GM11168 (cell line): Measurements from ENCODE around the gene PIBF1.

Source experiments
- in situ Hi-C: fragments of 300-500 bp; cut with MboI; formaldehyde crosslinking; loops from one replicate; pipeline ENCODE4 v1.12.0; 2022; ENCODE audit warnings: low sequenced_read_pairs; ENCODE audit not compliant: unreplicated experiment

PIBF1 gene

DNA sequence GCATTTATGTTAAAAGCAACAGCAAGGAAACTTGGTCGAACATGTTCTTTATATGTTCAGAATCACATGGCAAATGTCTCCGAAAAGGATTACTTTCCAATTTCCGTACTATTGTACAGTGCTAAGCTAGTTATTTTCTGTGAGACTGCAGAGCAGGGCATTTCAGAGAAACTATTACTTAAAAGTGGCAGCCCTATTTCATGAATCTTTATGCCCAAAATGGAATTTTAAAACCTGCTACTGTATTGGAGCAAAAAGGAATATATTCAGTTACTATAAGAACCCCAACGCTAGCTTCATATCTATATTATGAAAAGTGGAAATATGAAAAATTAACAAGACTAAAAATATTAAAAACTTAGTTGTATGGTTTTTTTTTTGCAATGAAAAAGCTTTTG lies 274.6 kb downstream of the PIBF1 start:
- in situ Hi-C loops, result no loop called here

DNA sequence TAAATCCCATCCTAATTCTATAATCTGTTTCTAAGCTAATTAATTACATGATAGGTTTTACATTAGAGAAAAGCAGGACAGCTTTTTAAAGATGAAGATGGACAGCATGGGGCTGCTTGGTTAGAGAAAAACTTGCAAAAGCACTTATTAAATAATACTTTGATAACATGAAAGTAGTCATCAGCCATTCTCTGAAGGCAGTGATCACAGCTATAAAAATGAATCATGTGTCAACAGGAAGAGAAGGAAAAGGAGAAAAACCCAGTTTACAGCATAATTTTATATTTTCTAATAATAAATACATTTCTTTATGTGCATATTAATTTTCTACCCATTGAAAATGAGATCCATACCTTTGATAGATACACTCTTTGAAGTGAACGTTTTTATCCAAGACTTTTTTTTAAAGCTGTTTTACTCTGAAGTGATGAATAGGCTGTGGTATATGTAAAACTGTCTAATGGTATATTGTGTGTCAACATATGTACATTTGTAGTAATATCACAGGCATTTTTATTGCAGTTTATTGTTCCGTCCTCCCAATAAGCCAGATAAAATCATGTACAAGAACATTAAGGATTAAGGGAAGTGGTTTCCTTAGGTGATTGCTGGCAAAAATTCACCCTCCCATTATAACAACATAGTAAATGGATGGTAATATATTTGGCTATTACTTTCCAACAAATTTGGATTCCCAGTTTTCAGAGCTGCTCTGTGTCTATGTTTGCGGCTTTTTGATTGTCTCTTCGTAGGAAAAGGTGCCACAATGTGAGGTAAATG lies 275.5 kb downstream of the PIBF1 start:
- in situ Hi-C loops, result no loop called here

DNA sequence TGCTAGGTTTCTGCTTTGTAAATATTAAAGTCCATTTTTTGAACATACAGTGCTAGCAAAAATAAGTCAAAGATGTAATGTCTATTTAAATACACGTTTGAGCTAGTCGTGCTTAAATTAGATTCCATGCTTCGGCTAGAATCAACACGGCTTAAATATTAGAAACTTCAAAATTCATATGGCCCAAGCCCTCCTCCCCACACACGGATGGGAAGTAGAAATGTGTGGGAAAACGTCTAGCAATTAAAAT lies 276.1 kb downstream of the PIBF1 start:
- in situ Hi-C loops, result no loop called here

DNA sequence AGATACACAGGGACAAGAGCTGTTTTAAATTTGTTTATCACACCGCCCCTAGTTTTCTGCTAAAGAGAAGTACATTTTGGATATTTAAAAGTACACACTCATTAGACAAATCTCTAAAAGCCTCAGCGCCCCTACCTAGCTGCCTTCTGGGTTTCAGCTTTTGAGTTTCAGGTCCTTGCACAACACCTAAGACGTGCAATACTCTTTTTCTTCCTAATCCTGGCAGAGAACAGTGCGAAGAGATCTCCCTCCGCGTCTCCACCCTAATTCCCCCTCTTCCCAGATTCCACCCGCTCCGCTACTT lies 276.5 kb downstream of the PIBF1 start:
- in situ Hi-C loops, result no loop called here

DNA sequence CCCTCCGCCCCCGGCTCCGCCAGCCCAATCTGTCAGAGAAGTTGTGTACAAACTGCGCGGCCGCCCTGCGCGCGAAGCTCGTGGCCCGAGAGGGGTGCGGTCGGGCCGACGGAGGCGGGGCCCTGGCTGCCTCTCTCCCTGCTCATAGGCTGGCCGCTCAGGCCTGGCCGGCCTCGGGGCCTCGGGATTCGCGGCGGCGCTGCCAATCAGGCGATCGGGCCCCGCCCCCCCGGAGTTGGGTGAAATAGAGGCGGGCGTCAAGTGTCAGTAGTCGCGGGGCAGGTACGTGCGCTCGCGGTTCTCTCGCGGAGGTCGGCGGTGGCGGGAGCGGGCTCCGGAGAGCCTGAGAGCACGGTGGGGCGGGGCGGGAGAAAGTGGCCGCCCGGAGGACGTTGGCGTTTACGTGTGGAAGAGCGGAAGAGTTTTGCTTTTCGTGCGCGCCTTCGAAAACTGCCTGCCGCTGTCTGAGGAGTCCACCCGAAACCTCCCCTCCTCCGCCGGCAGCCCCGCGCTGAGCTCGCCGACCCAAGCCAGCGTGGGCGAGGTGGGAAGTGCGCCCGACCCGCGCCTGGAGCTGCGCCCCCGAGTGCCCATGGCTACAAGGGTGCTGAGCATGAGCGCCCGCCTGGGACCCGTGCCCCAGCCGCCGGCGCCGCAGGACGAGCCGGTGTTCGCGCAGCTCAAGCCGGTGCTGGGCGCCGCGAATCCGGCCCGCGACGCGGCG lies 277.0 kb downstream of the PIBF1 start, which contains the start of gene KLF5:
KLF5 (plus strand) TSS at position 270 of the 724 bp plus-strand sequence; CDS start at position 593, 323 bp downstream.
- in situ Hi-C loops, result no loop called here

DNA sequence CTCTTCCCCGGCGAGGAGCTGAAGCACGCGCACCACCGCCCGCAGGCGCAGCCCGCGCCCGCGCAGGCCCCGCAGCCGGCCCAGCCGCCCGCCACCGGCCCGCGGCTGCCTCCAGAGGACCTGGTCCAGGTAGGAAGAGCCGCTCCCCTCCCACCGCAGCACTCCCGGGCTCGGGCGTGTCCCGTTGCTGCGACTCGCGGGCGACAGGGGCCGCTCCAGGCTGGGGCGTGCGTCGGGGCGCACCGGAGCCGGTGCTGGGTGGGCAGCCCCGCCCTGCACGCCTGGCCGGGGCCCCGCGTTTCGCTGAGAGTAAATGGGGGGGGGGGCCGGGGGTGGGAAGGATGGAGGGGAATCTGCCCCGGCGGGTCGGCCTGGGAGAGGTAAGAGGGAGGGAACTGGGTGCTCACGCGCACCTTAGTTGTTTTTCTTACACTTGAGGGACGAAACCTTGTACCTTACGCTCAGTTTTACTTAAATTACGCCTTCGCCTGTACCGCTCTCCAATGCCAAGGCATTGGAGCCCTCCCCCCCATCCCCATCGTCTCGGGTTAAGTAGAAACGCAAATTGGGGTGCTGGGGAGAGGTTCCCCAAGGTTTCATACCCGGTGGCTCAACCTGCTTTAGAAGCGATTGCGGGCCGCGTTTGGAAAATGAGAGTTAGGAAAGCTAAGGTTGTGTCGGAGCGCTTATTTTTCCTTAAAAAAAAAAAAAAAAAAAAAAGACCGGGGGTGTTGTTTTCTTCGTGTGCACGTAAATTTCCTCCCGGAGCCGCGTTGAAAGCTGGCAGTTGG lies 277.7 kb downstream of the PIBF1 start:
- in situ Hi-C loops, result no loop called here

DNA sequence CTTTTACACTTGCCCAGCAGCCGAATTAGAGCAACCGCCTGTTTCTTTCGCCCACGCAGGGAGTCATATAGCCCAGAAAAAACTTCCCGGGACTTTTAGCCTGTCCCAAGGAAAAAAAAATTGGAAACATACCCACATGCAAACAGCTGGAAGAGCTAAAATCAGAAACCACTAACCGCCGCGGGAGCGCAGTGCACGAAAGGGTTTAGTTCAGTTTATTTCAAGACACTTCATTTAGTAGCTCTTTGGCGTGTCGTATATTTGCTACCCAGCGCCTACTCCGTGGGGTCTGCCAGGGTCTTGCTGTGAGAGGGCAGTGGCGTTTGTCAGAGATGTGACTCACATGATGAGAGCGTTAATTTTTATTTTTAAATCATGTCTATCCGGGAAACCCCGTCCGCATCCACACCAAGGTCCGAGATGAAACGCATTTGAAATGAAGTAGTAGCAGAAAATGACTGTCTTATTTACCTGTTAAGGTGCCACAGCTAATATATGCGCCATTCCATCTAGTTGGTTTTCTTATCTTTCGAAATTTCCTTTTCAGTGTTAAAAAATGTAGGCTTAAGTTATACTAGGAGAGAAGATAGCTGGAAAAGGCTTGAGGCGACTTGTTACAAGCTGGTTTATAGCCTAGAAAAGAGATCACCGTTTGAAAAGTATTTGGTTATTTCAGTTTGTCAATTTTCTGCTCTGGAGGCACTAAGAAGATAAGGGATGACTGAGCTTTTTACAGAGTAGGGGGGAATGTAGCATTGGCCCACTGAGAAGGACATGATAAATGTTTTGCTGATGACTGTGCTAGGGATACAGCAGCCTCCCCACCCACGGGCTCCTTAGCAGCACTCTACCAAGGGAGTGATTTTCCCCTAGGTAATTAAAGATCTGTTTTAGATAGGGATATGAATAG lies 278.6 kb downstream of the PIBF1 start:
- in situ Hi-C loops, result no loop called here

DNA sequence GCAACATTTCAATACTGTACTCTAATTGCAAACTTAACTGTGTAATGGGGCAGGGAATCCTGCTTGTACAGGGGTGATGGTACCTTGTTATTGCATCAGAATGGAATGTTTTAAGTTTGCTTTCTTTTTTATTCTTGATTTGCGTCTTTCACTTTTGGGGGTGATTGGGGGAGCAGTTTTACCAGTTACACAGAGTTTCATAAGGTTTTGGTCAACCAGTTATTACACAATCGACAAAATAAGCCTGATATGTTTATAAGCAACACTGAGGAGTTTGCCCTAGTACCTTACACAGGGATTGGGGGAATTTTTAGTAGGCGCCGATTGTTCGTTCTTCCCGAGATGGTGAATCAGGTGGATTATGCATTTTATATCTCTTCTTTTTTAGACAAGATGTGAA lies 279.5 kb downstream of the PIBF1 start:
- in situ Hi-C loops, result no loop called here

DNA sequence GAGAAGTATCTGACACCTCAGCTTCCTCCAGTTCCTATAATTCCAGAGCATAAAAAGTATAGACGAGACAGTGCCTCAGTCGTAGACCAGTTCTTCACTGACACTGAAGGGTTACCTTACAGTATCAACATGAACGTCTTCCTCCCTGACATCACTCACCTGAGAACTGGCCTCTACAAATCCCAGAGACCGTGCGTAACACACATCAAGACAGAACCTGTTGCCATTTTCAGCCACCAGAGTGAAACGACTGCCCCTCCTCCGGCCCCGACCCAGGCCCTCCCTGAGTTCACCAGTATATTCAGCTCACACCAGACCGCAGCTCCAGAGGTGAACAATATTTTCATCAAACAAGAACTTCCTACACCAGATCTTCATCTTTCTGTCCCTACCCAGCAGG lies 279.9 kb downstream of the PIBF1 start:
- in situ Hi-C loops, result no loop called here

DNA sequence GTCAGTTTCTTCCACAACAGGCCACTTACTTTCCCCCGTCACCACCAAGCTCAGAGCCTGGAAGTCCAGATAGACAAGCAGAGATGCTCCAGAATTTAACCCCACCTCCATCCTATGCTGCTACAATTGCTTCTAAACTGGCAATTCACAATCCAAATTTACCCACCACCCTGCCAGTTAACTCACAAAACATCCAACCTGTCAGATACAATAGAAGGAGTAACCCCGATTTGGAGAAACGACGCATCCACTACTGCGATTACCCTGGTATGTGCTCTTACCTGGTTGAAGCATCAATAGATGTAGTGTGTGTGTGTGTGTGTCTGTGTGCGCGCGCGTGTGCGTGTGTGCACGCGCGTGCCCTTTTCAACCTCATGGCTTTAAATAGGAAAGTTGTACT lies 280.5 kb downstream of the PIBF1 start:
- in situ Hi-C loops, result no loop called here

DNA sequence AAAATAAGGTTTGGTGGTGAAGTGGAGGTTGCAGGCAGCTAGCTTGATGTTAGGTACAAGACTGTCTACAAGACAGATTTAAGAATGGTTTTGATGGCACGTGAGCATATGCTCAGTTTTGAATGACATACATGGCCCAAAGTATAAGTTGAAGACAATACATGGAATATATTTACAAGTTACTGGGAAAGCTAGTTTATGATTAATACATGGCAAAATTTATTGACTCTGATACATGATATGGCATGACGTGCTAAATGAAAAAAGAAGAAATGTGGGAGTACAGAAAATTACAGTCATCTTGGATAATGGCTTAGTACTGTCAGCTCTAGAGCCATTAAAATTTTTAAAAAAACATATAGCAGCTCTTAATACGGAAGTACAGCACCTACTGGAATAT lies 281.2 kb downstream of the PIBF1 start:
- in situ Hi-C loops, result no loop called here

DNA sequence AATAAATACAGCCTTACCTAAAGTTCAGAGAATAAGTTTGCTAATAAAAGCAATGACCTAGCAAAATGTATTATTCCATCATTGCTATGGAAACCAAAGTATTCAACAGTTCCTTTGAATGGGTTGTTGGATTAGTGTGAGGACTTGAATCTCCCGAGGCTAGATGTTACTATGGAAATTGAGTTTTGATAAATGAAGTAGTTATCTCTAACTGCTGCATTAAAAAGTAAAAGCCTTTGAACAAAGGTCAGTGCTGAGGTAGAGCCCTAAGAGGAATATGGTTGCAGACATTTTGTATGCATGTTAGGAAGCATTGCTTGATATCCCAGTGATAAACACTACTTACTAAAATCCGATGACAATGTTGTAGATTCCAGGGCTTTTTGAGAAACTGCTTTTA lies 283.1 kb downstream of the PIBF1 start:
- in situ Hi-C loops, result no loop called here

DNA sequence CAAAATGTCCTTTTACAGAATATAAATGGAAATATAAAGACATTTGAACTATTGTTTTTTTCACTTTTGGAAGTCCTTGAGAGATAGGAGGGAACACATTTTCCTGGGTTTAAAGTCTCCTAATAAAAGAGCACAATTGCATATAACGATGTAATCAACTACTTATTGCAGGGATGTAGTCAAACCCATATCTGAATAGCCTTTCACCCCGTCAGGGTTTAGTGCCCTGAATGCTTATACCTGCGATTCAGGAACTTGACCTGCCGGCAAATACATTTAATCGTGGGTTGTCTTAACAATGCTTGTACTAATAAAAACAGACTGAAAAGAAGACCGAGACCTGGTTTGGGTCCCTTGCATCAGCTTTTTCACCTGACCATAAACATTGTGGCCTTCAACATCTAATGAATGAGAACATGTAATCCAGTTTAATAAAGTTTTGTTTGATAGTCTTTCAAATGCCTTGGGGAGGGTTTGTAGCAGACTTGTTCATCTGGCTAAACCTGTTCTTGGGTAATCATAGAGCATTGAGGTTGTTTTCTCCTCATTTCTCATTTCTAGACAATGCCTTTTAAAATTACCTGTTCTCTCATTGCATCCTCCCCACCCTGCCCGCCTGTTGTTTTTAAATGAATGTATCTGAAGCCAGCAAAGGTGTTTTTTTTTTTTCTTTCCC lies 283.9 kb downstream of the PIBF1 start:
- in situ Hi-C loops, result no loop called here
